ENCODE measurements around the gene CDCP1. TPM values are rescaled to one million over a fixed set of nuclear protein-coding genes. Genes with fewer than 3 reads are reported as not detected.

The CDCP1 gene
- total RNA-seq, 1 donor from 2014 or later, result 3.2 TPM

DNA sequence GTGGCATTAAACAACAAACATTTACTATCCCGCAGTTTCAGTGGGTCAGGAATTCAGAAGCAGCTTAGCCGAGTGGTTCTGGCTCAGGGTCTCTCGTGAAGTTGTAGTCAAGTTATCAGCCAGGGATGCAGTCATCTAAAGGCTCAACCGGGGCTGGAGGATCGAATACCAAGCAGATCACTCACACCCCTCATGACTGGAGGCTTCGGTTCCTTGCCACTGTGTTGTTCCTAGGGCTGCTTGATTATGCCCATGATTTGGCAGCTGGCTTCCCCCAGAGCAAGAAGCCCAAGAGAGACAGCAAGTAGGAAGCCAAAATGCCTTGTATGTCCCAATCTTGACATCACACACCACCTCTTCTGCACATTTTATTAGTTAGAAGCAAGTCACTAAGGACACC is 33.9 kb upstream of the CDCP1 start:
- Mint-ChIP-seq H3K27me3 (peaks cover 26% of the 10 kb centered on the region), H3K36me3 (ENCODE audit: low read depth) (no peaks in the 10 kb centered on the region), H3K4me3 (no peak overlapping the region), H3K9me3 (no peaks in the 10 kb centered on the region), H3K27ac (no peak overlapping the region), H3K4me1 (peaks cover 4% of the 10 kb centered on the region)
- no peak for DNase-seq
- intact Hi-C loops (cut with micrococcal nuclease), result no loop called here

DNA sequence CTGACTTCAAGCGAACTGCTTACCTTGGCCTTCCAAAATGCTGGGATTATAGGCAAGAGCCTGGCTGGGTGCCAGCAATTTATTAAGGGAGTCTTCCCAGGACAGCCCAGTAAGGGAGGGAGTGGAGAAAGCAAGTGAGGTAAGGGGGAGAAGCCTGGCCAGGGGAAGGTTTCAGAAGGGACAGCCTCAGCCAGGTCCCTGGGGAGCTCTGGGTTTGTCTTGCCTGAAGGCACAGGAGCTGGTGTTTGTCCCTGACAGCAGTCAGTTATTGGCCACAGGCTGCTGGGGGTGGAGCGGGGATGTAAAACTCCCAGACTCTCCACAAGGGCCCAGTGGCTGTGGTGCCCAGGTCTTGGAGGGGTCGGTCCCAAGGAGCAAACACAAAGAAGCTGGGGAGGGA is 33.0 kb upstream of the CDCP1 start:
- H3K36me3 Mint-ChIP-seq (ENCODE audit: low read depth), result no peaks in the 10 kb centered on the region
- H3K27me3 Mint-ChIP-seq, result peaks cover 26% of the 10 kb centered on the region
- no peak for DNase-seq
- H3K27ac Mint-ChIP-seq, result no peak overlapping the region
- no peaks in the 10 kb centered on the region for H3K9me3 Mint-ChIP-seq
- intact Hi-C loops (cut with micrococcal nuclease), result no loop called here
- H3K4me3 Mint-ChIP-seq, result no peak overlapping the region
- peaks cover 4% of the 10 kb centered on the region for H3K4me1 Mint-ChIP-seq

DNA sequence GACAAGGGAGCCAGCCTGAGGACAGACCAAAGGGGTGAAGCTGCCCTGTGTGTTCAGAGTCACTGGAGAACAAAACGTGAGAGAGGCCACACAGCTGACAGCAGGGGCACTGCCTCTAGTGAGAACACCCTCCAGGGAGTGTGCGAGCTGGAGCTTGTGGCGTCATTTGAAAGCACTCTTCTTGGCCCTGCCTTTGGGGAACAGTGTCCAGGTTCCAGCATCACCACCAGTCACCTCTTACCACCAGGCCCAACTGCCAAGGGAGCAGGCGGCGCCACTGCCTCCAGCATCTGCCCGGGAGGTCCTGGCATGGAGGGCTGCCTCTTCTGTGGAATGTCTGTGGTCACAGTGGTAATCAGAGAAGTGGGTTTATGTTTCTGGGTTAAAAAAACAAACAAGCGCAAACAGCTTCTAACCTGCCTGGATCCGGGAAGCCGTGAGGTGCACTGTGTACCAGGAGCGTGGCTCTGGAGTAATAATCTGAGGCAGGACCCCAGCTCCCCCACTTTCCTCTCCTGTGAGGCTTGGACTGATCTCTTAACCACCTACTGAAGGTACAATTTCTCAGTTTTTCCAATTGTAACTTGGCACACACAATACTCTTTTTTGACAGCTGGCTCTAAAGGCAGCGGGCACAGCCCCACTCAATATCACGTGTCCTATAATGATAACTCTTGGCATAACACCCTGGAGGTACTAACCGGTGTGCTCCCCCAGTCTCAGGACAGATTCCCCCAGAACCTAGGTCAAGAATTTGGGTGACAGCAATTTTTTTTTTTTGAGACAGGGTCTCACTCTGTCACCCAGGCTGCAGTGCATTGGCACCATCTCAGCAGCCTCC is 32.2 kb upstream of the CDCP1 start:
- Mint-ChIP-seq H3K4me1 (peaks cover 4% of the 10 kb centered on the region), H3K4me3 (no peak overlapping the region), H3K27me3 (peaks cover 26% of the 10 kb centered on the region), H3K36me3 (ENCODE audit: low read depth) (no peaks in the 10 kb centered on the region), H3K9me3 (no peaks in the 10 kb centered on the region), H3K27ac (no peak overlapping the region)
- intact Hi-C loops (cut with micrococcal nuclease), result no loop called here
- DNase-seq, result no peak

DNA sequence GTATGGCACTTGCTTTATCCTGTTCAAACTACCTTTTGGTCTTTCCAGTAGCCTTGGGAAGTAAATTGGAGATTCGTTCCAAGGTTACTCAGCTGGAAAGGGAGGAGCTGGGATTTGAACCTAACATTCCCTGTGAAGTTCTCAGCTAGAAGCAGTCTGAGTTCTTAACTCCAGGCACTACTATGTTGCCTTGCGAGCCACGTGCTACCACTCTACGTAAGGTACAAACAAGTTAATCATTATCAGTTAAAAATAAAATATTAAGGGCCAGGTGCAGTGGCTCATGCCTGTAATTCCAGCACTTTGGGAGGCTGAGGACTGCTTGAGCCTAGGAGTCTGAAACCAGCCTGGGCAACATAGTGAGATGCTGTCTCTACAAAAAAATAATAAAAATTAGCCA is 30.7 kb upstream of the CDCP1 start:
- Mint-ChIP-seq H3K27ac (no peak overlapping the region), H3K4me1 (no peaks in the 10 kb centered on the region), H3K4me3 (no peak overlapping the region), H3K27me3 (peaks cover 26% of the 10 kb centered on the region), H3K36me3 (ENCODE audit: low read depth) (no peaks in the 10 kb centered on the region), H3K9me3 (peaks cover 3% of the 10 kb centered on the region)
- no peak for DNase-seq
- intact Hi-C loops (cut with micrococcal nuclease), result no loop called here

DNA sequence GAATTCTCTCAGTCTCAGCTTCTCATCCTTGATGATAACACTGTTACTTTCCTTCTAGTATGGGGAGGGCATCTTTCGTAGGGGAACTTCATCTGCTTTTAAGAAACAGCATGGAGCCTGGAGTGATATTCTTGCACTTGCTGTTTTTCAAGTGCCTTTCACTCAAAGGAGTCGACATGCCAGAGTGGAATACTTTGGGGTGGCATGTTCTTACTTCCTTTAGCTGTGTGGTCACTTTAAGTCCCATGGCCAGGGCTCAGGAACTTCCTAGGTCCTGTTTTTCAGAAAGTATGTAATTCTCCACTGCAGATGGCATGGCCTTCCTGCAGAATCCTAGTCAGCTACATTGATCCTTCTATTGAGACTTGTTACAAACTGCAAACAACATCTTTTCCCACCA is 28.1 kb upstream of the CDCP1 start:
- peaks cover 13% of the 10 kb centered on the region for H3K4me1 Mint-ChIP-seq
- no peaks in the 10 kb centered on the region for H3K36me3 Mint-ChIP-seq (ENCODE audit: low read depth)
- peaks cover 3% of the 10 kb centered on the region for H3K9me3 Mint-ChIP-seq
- H3K4me3 Mint-ChIP-seq, result no peak overlapping the region
- no peak overlapping the region for H3K27ac Mint-ChIP-seq
- DNase-seq, result no peak
- intact Hi-C loops (cut with micrococcal nuclease), result no loop called here
- H3K27me3 Mint-ChIP-seq, result peaks cover 12% of the 10 kb centered on the region

DNA sequence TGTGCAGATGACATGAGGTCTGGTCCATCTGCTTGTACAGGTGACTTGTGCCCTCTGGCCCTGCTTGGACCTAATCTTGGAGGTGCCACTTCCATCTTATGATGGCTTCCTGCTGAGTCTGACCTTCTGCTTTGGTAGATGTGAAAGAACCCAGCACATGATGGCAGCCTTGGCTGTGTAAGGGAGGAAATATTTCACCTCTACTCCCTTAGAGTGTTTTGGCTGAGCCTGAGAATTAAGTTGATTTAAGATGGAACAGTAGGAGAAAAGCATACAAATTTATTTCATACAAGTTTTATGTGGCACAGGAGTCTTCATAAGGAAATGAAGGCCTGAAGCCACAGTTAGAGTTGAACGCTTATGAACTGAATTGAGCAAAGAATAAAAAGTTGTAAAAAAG is 27.6 kb upstream of the CDCP1 start:
- H3K27ac Mint-ChIP-seq, result no peak overlapping the region
- H3K36me3 Mint-ChIP-seq (ENCODE audit: low read depth), result no peaks in the 10 kb centered on the region
- intact Hi-C loops (cut with micrococcal nuclease), result no loop called here
- DNase-seq, result no peak
- no peak overlapping the region for H3K4me3 Mint-ChIP-seq
- peaks cover 14% of the 10 kb centered on the region for H3K4me1 Mint-ChIP-seq
- H3K9me3 Mint-ChIP-seq, result peaks cover 3% of the 10 kb centered on the region
- H3K27me3 Mint-ChIP-seq, result peaks cover 12% of the 10 kb centered on the region

DNA sequence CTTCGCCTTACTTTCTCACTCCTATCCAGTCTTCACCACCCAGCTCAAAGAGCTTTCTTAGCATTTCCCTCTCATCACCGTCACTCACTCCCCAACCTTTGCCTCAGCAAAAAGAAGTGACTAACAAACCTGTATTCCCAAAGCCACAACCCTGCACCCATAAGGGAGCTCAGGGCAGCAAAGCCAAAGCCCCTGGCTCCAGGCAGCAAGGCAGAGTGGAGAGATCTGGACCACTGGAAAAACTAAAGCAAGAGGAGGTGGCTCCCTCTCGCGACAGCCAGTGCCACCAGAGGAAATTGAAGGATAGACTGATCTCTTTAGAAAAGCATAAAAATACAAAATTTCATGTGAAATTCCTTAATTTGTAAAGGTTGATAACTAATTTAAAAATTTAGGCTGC is 25.1 kb upstream of the CDCP1 start:
- Mint-ChIP-seq H3K9me3 (peaks cover 3% of the 10 kb centered on the region), H3K36me3 (ENCODE audit: low read depth) (no peaks in the 10 kb centered on the region), H3K4me1 (peaks cover 33% of the 10 kb centered on the region), H3K27me3 (no peaks in the 10 kb centered on the region), H3K4me3 (no peak overlapping the region), H3K27ac (no peak overlapping the region)
- intact Hi-C loops (cut with micrococcal nuclease), result no loop called here
- no peak for DNase-seq

DNA sequence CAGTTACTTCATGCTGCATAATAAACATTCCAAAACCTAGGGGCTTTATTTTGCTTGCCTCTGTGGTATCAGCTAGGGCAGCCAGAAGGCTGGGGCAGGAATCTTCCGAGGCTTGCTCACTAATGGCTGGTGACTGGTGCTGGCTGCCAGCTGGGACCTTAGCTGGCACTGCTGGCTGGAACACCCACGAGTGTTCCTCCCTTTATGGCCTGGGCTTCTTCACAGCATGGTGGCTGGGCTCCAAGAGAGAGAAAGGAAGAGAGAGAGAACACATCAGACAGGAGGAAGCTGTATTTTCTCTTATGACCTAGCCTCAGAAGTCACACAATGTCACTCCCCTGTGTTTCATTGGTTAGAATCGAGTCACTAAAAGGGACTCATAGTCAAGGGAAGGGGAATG is 23.9 kb upstream of the CDCP1 start:
- Mint-ChIP-seq H3K4me1 (peaks cover 37% of the 10 kb centered on the region), H3K4me3 (no peak overlapping the region), H3K9me3 (peaks cover 3% of the 10 kb centered on the region), H3K36me3 (ENCODE audit: low read depth) (no peaks in the 10 kb centered on the region), H3K27me3 (no peaks in the 10 kb centered on the region), H3K27ac (no peak overlapping the region)
- DNase-seq, result no peak
- intact Hi-C loops (cut with micrococcal nuclease), result no loop called here

DNA sequence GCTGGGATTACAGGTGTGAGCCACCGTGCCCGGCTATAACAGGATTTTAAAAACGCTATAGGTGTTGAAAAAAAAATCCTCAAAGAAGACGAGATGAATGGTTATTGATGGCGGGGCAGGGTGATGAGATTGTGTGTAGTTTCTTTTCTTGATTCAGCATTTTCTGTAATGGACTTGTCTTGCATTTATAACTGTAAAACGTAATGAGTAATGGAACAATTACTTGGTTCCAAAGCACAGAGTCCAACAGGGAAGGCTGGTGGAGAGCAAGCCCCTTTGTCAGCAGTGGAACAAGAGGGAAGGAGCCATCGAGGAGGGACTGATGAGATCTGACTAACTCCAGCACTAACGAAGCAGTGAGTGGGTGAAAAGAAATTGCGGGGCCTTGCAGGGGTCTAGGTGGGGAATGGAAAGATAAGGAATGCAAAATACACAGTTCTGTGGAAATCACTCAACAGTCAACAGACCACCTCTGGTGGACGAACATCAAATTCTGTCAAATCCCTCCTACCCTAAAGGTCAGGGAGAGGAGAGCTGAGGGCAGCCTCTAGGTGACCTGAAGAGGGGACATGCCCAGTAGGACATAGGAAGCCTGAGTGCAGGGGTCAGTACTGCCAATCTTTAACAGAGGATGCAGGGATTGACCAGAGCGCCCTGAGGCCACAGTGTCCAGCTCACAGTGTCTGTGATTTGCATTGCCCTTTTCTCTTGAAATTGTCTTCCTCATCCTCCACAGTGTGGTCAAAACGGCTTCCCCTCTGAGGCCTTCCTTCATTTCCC is 23.1 kb upstream of the CDCP1 start:
- DNase-seq, result no peak
- H3K27me3 Mint-ChIP-seq, result no peaks in the 10 kb centered on the region
- H3K4me1 Mint-ChIP-seq, result peaks cover 37% of the 10 kb centered on the region
- intact Hi-C loops (cut with micrococcal nuclease), result loop anchor here (5.0 kb wide), 1 partner anchor 38 kb away; no protein-coding TSS in a partner anchor
- H3K36me3 Mint-ChIP-seq (ENCODE audit: low read depth), result no peaks in the 10 kb centered on the region
- peaks cover 3% of the 10 kb centered on the region for H3K9me3 Mint-ChIP-seq
- H3K27ac Mint-ChIP-seq, result no peak overlapping the region
- H3K4me3 Mint-ChIP-seq, result no peak overlapping the region

DNA sequence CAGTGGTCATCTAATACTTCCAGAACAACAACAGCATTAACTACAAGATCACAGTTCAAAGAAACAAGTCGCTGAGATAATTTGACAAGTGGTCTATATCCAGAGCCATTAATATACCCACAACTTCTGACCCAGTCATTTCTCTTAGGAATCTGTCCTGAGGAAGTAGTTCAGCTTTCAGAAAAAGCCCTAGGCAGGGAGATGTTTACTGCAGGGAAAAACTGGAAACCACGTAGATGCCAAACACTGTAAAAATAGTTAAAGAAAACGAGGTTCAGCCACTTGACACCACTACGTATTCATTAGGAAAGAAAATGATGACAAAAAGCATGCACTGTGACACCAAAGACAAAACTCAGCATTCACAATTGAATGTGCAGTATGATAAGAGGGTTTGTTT is 22.3 kb upstream of the CDCP1 start:
- intact Hi-C loops (cut with micrococcal nuclease), result loop anchor here (5.0 kb wide), 1 partner anchor 39 kb away; no protein-coding TSS in a partner anchor
- no peak for DNase-seq
- Mint-ChIP-seq H3K36me3 (ENCODE audit: low read depth) (no peaks in the 10 kb centered on the region), H3K9me3 (peaks cover 3% of the 10 kb centered on the region), H3K27me3 (peaks cover 3% of the 10 kb centered on the region), H3K4me3 (no peak overlapping the region), H3K4me1 (peaks cover 41% of the 10 kb centered on the region), H3K27ac (peak overlapping the region; percentile 58)

DNA sequence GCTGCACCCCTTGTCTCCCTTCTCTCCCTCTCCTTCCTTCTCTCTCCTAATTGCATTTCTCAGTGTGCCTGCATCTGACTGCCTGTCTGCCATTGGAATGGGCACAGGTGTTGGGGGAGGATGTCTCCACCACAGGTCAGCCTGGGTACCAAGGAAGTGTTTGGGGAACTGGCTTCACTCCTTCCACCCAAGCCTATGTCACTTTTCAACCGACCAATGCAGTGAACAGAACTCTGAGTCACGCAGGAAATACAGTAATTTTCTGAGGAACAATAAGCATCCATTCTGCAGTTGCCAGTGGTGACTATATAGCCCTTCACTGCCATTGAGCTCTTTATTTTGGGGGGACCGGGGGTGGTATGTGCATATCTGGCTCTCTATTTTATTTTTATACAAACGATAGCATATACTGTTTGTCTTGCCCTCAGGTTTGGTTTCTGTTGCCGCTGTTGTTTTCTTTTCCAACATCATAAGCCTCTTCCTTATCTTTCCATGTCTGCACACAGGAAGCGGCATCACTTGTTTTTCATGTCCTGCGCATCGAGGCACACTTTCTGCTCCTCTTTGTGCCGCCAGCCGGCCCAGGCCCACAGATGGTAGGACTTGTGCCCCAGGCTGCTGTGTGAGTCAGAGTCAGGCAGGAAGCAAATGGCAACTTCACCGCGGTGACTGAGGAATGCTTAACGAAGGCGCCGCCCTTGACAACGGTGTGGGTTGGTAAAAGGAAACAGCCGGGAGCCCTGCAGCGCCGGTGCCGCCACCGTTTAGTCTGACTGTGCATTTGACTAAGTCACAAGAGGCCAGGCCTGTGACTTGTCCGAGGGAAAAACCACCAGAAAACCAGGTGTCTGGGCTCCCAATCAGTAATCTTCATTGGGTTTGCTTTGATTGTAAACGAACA is 21.1 kb upstream of the CDCP1 start:
- Mint-ChIP-seq H3K36me3 (ENCODE audit: low read depth) (no peaks in the 10 kb centered on the region), H3K4me1 (peaks cover 41% of the 10 kb centered on the region), H3K9me3 (no peaks in the 10 kb centered on the region), H3K4me3 (peak overlapping the region; percentile 76), H3K27ac (peak overlapping the region; percentile 96), H3K27me3 (peaks cover 6% of the 10 kb centered on the region)
- peak; percentile 95 for DNase-seq
- intact Hi-C loops (cut with micrococcal nuclease), result loop anchor here (1.0 to 5.0 kb wide), 5 partner anchors 21 to 101 kb away; partner anchors contain the start of genes CDCP1 and TMEM158

DNA sequence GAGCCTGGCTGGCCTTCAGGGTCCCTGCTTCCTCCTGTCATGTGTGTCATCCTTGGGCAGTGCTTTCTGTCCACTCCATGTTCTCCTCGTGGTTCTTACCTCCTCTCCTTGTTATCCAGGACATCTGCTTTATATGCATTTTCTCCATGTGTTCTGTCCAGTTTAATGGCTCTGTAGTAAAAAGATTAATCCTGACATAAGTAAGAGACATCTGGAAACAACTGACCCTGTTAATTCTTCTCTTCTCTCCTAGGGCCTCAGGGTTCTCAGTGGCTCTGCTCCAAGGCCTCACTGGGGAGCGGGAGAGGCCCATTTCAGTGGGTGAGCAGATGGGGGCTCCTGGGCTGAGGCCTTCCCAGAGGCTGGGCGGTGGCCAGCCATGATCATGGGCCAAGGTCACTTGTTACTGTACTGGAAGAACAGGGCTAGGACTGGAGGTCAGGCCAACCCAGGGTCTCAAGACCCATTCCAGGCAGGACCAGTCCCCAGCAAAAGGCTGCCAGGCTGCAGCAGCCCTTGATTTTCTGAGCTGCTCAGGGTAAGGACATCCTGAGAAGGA is 20.2 kb upstream of the CDCP1 start:
- Mint-ChIP-seq H3K36me3 (ENCODE audit: low read depth) (no peaks in the 10 kb centered on the region), H3K9me3 (no peaks in the 10 kb centered on the region), H3K27ac (peak overlapping the region; percentile 96), H3K27me3 (peaks cover 8% of the 10 kb centered on the region), H3K4me3 (no peak overlapping the region), H3K4me1 (peaks cover 41% of the 10 kb centered on the region)
- no peak for DNase-seq
- intact Hi-C loops (cut with micrococcal nuclease), result loop anchor here (5.0 kb wide), 1 partner anchor 41 kb away; no protein-coding TSS in a partner anchor

All from activated CD4-positive, alpha-beta T cell treated with anti-CD3 and anti-CD28 coated beads, Interleukin-2, amount 10 ng/mL, durations not matched to agents 24 days and 14 days (primary cell).